ENCODE data around the gene NMNAT2. TPM values are rescaled to one million over a fixed set of nuclear protein-coding genes. Genes with fewer than 3 reads are reported as not detected.

NMNAT2 gene
- total and polyA plus RNA-seq, 2 of the 13 experiments (the other 11 are each of a cell fraction or from before 2014, with no cell fraction given) = not detected

DNA sequence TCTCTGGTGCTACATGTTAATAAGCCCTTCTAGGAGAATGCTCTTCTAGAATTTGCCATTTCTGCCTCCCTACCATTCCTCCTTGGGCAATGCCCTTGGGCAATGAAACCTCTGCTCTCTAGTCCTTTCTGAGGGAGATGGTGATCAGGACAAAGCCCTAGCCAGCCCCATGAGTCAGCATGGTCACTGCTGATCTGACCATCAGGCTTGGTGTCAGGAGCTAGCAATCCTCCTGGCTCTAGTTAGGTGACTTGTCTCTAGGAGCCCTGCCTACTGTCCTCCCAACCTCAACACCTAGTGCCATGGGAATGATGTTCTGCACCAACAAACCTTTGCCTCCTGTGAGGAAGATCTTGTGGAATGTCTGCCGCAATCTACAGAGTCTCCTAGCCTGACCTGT is 89.8 kb downstream of the NMNAT2 start:
- no peaks in the 10 kb centered on the region for H3K4me1 ChIP-seq (ENCODE audit: insufficient read depth, low read length)
- H4K20me1 ChIP-seq (ENCODE audit: insufficient read depth, low read length) = no peaks in the 10 kb centered on the region
- CTCF ChIA-PET (ENCODE audit: low intra/inter-chr PET ratio, low total read pairs) = no interaction called here
- 58% methylated on average over 1 of the region's 1 CpG for WGBS (ENCODE audit: low lambda C conversion rate)
- H3K27ac ChIP-seq (ENCODE audit: extremely low read length, insufficient read depth, low read length) = no peak overlapping the region
- peaks cover 0 to 30% of the 10 kb centered on the region in 2 experiments; a peak in 2 of 5 replicates for H3K27me3 ChIP-seq (ENCODE audit: control insufficient read depth in 1 of 2, insufficient read depth in 2 of 2, low read length in 2 of 2)
- no peak overlapping the region for H3K4me3 ChIP-seq (replicated peaks in 1 of 3; ENCODE audit: insufficient read depth in 1 of 3, low read depth in 2 of 3, low read length in 3 of 3)
- ATAC-seq (no peak), FAIRE-seq (no peak), DNase-seq (ENCODE audit: low spot score) (no peak)
- intact Hi-C loops (cut with micrococcal nuclease; ENCODE audit: unreplicated experiment) = no loop called here
- no peaks in the 10 kb centered on the region for H3K79me2 ChIP-seq (ENCODE audit: insufficient read depth, low read length)
- no peaks in the 10 kb centered on the region for H3K9me3 ChIP-seq (ENCODE audit: low read length)
- H3K9ac ChIP-seq (ENCODE audit: insufficient read depth, low read depth, low read length) = no peak overlapping the region
- H2AFZ ChIP-seq (ENCODE audit: low read length) = no peak overlapping the region
- no peaks in the 10 kb centered on the region for H3K36me3 ChIP-seq (replicated peaks in 1 of 2; ENCODE audit: control insufficient read depth in 1 of 2, insufficient read depth in 2 of 2, low read length in 2 of 2)
- TF ChIP-seq ZNF564 (CRISPR knock-in tag; IDR thresholded peaks at IDR 0.05) (no peak), BCL3 (CRISPR knock-in tag; IDR thresholded peaks at IDR 0.05) (no peak), ZNF407 (CRISPR knock-in tag; IDR thresholded peaks at IDR 0.05; ENCODE audit: not compliant biosample characterization) (no peak), PRPF4 (IDR thresholded peaks at IDR 0.05; ENCODE audit: low read depth, low read length, poor library complexity, severe bottlenecking) (no peak), ZBTB7A (CRISPR knock-in tag; IDR thresholded peaks at IDR 0.05) (no peak)
- TF ChIP-seq, protein P1, sequence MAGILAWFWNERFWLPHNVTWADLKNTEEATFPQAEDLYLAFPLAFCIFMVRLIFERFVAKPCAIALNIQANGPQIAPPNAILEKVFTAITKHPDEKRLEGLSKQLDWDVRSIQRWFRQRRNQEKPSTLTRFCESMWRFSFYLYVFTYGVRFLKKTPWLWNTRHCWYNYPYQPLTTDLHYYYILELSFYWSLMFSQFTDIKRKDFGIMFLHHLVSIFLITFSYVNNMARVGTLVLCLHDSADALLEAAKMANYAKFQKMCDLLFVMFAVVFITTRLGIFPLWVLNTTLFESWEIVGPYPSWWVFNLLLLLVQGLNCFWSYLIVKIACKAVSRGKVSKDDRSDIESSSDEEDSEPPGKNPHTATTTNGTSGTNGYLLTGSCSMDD (CRISPR knock-in tag; IDR thresholded peaks at IDR 0.05) = no peak
- H3K4me2 ChIP-seq (ENCODE audit: low read depth, low read length) = no peak overlapping the region
- BruUV-seq (replicated peaks) = no TSS peak
- in situ Hi-C loops (cut with HindIII; ENCODE audit: extremely low pct_ligation_motif_present, low pct_unique_long_range_greater_than_20kb) = no loop called here
- POLR2A ChIA-PET = no interaction called here

Measured in HepG2 (cell line).